K562 (cell line): ENCODE data around the gene MICAL2. TPM values are rescaled to one million over a fixed set of nuclear protein-coding genes. Genes with fewer than 3 reads are reported as not detected.
A peak's percentile ranks its signal among the peaks of the same experiment; 100 is the strongest.

Experiments used
- CCAR2 ChIP-seq: fragments of 200-400 bp; formaldehyde crosslinking; IDR thresholded peaks from 2 replicates; pipeline ENCODE4 v1.6.1; 2017; ENCODE audit warnings: mild to moderate bottlenecking, low read depth, low read length
- FOXM1 ChIP-seq, 2 experiments: fragments of 450-650 bp in 1 of 2; sonication (generic) in 1 of 2; formaldehyde crosslinking in 1 of 2; IDR thresholded peaks; 2 replicates each; pipeline versions ENCODE4 v1.6.1 to v1.9.0; 2017 to 2022; ENCODE audit warnings: low read depth in 2 of 2, mild to moderate bottlenecking in 2 of 2, missing genetic modification reagents in 1 of 2, moderate library complexity in 1 of 2
- GABPA ChIP-seq: fragments of 200-800 bp; sonication (Bioruptor generic); conservative IDR thresholded peaks from 2 replicates; pipeline ENCODE4 v1.6.1; 2016; ENCODE audit warnings: low read depth, missing genetic modification characterization, missing compliant biosample characterization
- HDAC2 ChIP-seq: fragments of 450-650 bp; IDR thresholded peaks from 2 replicates; pipeline ENCODE4 v1.6.1; 2016; ENCODE audit warnings: mild to moderate bottlenecking
- LEF1 ChIP-seq: fragments of 450-650 bp; IDR thresholded peaks from 2 replicates; pipeline ENCODE4 v1.6.1; 2016; ENCODE audit warnings: mild to moderate bottlenecking
- MNT ChIP-seq, 2 experiments: fragments of 450-650 bp; conservative IDR thresholded peaks; 2 replicates each; pipeline ENCODE4 v1.6.1; 2017; ENCODE audit warnings: mild to moderate bottlenecking in 2 of 2, moderate library complexity in 2 of 2
- MTA2 ChIP-seq: fragments of 450-650 bp; IDR thresholded peaks from 2 replicates; pipeline ENCODE4 v1.6.1; 2016; ENCODE audit warnings: low read depth
- MTF1 ChIP-seq: fragments of 250-450 bp; sonication (Bioruptor Pico); IDR thresholded peaks from 2 replicates; pipeline ENCODE4 v1.9.0; 2021; ENCODE audit warnings: moderate library complexity, mild to moderate bottlenecking, inconsistent platforms, borderline replicate concordance
- RREB1 ChIP-seq: fragments of 250-450 bp; sonication (Bioruptor Pico); IDR thresholded peaks from 2 replicates; pipeline ENCODE4 v1.4.0; 2020
- SPI1 ChIP-seq: IDR thresholded peaks from 2 replicates; pipeline ENCODE4 v1.6.1; 2011; ENCODE audit warnings: low read depth, low read length, control low read depth, borderline replicate concordance
- STAT5A ChIP-seq: IDR thresholded peaks from 2 replicates; pipeline ENCODE4 v1.6.1; 2012; ENCODE audit warnings: low read length, inconsistent platforms, borderline replicate concordance
- TEAD4 ChIP-seq, 2 experiments: sonication (generic) in 1 of 2; formaldehyde crosslinking in 1 of 2; IDR thresholded peaks; 2 replicates each; pipeline versions ENCODE4 v1.6.1 to v1.8.0; 2012 to 2022; ENCODE audit warnings: borderline replicate concordance in 1 of 2, inconsistent platforms in 1 of 2, low read length in 1 of 2, mild to moderate bottlenecking in 1 of 2, missing genetic modification reagents in 1 of 2
- UBTF ChIP-seq, 2 experiments: IDR thresholded peaks; 2 replicates each; pipeline ENCODE4 v1.6.1; 2012; ENCODE audit warnings: improper control_type of control experiment in 2 of 2, low read depth in 2 of 2, low read length in 2 of 2, borderline replicate concordance in 1 of 2
- ZNF274 ChIP-seq: IDR thresholded peaks from 2 replicates; pipeline ENCODE4 v1.6.1; 2011; ENCODE audit warnings: low read depth, mild to moderate bottlenecking, low read length, moderate library complexity, borderline replicate concordance
- ZNF75A ChIP-seq: fragments of 450-650 bp; formaldehyde crosslinking; IDR thresholded peaks from 2 replicates; pipeline ENCODE4 v1.4.0; 2020; ENCODE audit warnings: mild to moderate bottlenecking
- polyA plus RNA-seq, 8 experiments: library from polyadenylated mRNA; depleted of rRNA in 4 of 8; stranded (reverse) in 5 of 8; unstranded in 3 of 8; fragments of >200 nt; fragmentation: Nextera tagmentation in 2 of 8; fragmentation: Illumina TruSeq in 1 of 8; extraction: Ambion mirVana in 2 of 8; extraction: Trizol in 1 of 8; gene quantifications; 2 replicates each; pipeline versions ENCODE4 v1.2.1 to v1.2.3, GENCODE V29; 2011 to 2014; ENCODE audit warnings: inconsistent platforms in 1 of 8, missing spikeins in 1 of 8
- total RNA-seq, 7 experiments: library from RNA; depleted of rRNA in 6 of 7; stranded (reverse); fragments of >200 nt in 6 of 7; fragmentation: Illumina TruSeq in 2 of 7; extraction: Trizol in 2 of 7; gene quantifications; 2 replicates each; pipeline versions ENCODE4 v1.2.1 to v1.2.3, GENCODE V29; 2011 to 2021; ENCODE audit warnings: low replicate concordance in 1 of 7

MICAL2 gene
- total and polyA plus RNA-seq, 9 of the 15 experiments (the other 6 are each of a cell fraction or from before 2014, with no cell fraction given) = 4.7 to 64.2 (median 33.6) TPM

GRCh38 chr11:12094872-12095800, 15.3 kb upstream of the MICAL2 start (continued):
- TF ChIP-seq TEAD4 (IDR thresholded peaks at IDR 0.05; ENCODE audit: low read length) = peak; percentile 79
- TF ChIP-seq TEAD4 (CRISPR knock-in tag; IDR thresholded peaks at IDR 0.05; ENCODE audit: borderline replicate concordance) = no peak
- no peak for TF ChIP-seq ZNF274
- peak; percentile 58 to 71; a peak in 1 of 4 replicates for TF ChIP-seq UBTF (IDR thresholded peaks at IDR 0.05; ENCODE audit: borderline replicate concordance in 1 of 2, low read depth in 2 of 2, low read length in 2 of 2)
- peak; percentile 47; the same call in 1 of the 2 replicates for TF ChIP-seq SPI1
- peak; percentile 74; the same call in 1 of the 2 replicates for TF ChIP-seq HDAC2
- peak; percentile 56; the same call in 1 of the 2 replicates for TF ChIP-seq MTA2
- TF ChIP-seq ZNF75A (CRISPR knock-in tag) = no peak
- no peak for TF ChIP-seq MTF1 (CRISPR knock-in tag)
- no peak for TF ChIP-seq RREB1 (CRISPR knock-in tag)
- peak; percentile 50; the same call in 1 of the 2 replicates for TF ChIP-seq LEF1
- TF ChIP-seq FOXM1 (IDR thresholded peaks at IDR 0.05; ENCODE audit: low read depth) = 0 out of 2 replicates have a peak, but pooled peaks have one; percentile 16
- TF ChIP-seq FOXM1 (CRISPR knock-in tag; IDR thresholded peaks at IDR 0.05; ENCODE audit: low read depth) = no peak
- peak; percentile 37; the same call in 1 of the 2 replicates for TF ChIP-seq STAT5A
- no peak for TF ChIP-seq CCAR2
- TF ChIP-seq GABPA (tag) = no peak
- peak; percentile 67 to 75 for TF ChIP-seq MNT (conservative IDR thresholded peaks at IDR 0.05)
